Thoracic aorta (tissue), 2 donors: Measurements from ENCODE around the gene NAA80. TPM values are rescaled to one million over a fixed set of nuclear protein-coding genes. Genes with fewer than 3 reads are reported as not detected.

ENCODE experiments used
- ATAC-seq: fragments of 150-250 bp; one replicate; pipeline ENCODE4 v1.8.0; 2017; ENCODE audit warnings: low read depth; ENCODE audit not compliant: insufficient number of reproducible peaks, low FRiP score
- DNase-seq: peaks from one replicate; pipeline ENCODE4 v3.0.0-alpha.2; 2020; ENCODE audit warnings: low spot score
- H3K27ac ChIP-seq, 2 donors: fragments of 200-600 bp; sonication (generic); 1 replicate in 1 of 2; 2 replicates in 1 of 2; pipeline ENCODE4 v1.5.1; 2016; ENCODE audit warnings: mild to moderate bottlenecking in 2 of 2, moderate library complexity in 2 of 2
- H3K27me3 ChIP-seq: fragments of 200-600 bp; sonication (generic); replicated peaks from 2 replicates; pipeline ENCODE4 v1.6.0; 2016; ENCODE audit warnings: mild to moderate bottlenecking; ENCODE audit not compliant: insufficient read depth
- H3K36me3 ChIP-seq: fragments of 200-600 bp; sonication (generic); one replicate; pipeline ENCODE4 v1.5.1; 2016
- H3K4me1 ChIP-seq, 2 donors: fragments of 200-600 bp; sonication (generic); 1 replicate in 1 of 2; 2 replicates in 1 of 2; pipeline versions ENCODE4 v1.5.1 to v1.6.0; 2016; ENCODE audit warnings: low read depth in 2 of 2, mild to moderate bottlenecking in 1 of 2; ENCODE audit not compliant: control insufficient read depth in 1 of 2
- H3K4me3 ChIP-seq: fragments of 200-600 bp; sonication (generic); 2 replicates; pipeline ENCODE4 v1.5.1; 2016; ENCODE audit warnings: mild to moderate bottlenecking
- H3K9me3 ChIP-seq: fragments of 200-600 bp; sonication (generic); 2 replicates; pipeline ENCODE4 v1.5.1; 2016
- total RNA-seq, 2 donors: library from RNA; depleted of rRNA; stranded (reverse); fragments of >200 nt; gene quantifications; one replicate each; pipeline versions ENCODE4 v1.1.0 to v1.2.3, GENCODE V29; 2016
- TF ChIP-seq, protein P1 (sequence below): fragments of 200-600 bp; sonication (generic); IDR thresholded peaks from one replicate; pipeline ENCODE4 v1.5.1; 2019; ENCODE audit warnings: antibody characterized with exemption

Gene NAA80
- total RNA-seq, 2 donors from 2014 or later: 8.3 to 8.7 TPM

DNA sequence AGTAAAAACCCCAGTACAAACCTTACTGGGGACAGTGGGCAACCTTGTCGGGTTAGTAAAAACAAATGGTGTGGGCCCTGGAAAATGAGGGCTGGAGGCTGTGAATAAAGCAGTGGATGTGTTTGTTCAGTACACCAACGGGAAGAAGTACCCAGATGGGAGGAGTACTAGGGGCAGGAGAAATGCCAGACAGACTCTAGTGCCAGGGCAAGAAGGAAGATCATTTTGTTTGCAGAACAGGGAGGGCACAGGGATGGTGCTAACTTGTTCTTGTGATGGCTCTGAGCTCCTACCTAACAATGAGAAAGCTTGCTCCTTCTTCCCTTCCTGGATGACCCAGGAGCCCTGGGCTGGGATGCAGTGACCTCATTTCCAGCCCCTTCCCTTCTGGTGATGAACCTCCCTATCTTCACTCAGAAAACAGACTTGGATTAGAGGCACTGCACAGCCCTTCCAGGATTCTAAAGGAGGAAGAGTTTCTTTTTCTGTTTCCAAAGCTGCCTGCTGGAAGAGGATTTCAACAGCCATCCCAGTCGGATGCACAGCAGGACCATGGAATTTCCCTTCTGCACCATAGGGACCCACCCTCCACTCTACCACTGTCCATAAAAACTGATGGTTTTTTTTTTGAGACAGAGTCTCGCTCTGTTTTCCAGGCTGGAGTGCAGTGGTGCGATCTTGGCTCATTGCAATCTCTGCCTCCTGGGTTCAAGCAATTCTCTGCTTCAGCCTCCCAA lies 35.3 kb upstream of the NAA80 start:
- H3K27ac ChIP-seq: peak overlapping the region; percentile 90 to 93
- H3K36me3 ChIP-seq: peaks cover 28% of the 10 kb centered on the region
- H3K4me3 ChIP-seq: peak overlapping the region; percentile 27
- TF ChIP-seq, protein P1, sequence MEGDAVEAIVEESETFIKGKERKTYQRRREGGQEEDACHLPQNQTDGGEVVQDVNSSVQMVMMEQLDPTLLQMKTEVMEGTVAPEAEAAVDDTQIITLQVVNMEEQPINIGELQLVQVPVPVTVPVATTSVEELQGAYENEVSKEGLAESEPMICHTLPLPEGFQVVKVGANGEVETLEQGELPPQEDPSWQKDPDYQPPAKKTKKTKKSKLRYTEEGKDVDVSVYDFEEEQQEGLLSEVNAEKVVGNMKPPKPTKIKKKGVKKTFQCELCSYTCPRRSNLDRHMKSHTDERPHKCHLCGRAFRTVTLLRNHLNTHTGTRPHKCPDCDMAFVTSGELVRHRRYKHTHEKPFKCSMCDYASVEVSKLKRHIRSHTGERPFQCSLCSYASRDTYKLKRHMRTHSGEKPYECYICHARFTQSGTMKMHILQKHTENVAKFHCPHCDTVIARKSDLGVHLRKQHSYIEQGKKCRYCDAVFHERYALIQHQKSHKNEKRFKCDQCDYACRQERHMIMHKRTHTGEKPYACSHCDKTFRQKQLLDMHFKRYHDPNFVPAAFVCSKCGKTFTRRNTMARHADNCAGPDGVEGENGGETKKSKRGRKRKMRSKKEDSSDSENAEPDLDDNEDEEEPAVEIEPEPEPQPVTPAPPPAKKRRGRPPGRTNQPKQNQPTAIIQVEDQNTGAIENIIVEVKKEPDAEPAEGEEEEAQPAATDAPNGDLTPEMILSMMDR: no peak
- H3K4me1 ChIP-seq: peaks cover 39 to 55% of the 10 kb centered on the region in 2 donors
- DNase-seq: no peak
- no peak for ATAC-seq
- no peaks in the 10 kb centered on the region for H3K9me3 ChIP-seq
- no peaks in the 10 kb centered on the region for H3K27me3 ChIP-seq

DNA sequence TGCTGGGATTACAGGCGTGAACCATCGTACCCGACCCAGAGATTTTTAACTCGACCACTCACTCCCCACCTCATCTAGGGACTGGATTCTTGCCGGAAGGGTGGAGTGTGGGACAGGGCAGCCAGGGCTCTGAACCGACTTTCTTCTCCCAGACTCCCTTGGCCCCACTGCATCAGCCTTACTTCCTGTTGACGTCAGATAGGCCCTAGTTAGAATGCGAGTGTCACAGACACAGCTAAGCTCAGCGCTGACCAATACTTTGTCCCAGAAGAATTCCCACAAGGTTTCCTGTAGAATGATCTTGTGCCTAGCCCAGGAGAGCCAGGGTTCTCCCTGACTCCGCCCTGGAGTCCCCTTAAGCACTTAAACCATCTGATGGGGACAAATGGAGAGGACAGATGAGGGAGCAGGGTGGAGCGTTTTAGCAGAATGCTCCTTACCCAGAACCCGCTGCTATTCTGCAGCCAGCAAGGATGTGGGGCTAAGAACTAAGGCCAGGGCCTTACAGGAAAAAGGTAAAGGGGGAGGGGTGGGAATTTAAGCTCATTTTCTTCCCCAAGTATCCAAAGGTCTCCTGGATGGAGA lies 34.6 kb upstream of the NAA80 start:
- Histone ChIP-seq H3K27me3 (no peaks in the 10 kb centered on the region), H3K36me3 (peaks cover 29% of the 10 kb centered on the region), H3K4me1 (peaks cover 35 to 48% of the 10 kb centered on the region in 2 donors), H3K9me3 (no peaks in the 10 kb centered on the region), H3K4me3 (peak overlapping the region; percentile 27), H3K27ac (peak overlapping the region; percentile 90 to 93)
- TF ChIP-seq, protein P1: no peak
- DNase-seq (no peak), ATAC-seq (peak; percentile 32)

DNA sequence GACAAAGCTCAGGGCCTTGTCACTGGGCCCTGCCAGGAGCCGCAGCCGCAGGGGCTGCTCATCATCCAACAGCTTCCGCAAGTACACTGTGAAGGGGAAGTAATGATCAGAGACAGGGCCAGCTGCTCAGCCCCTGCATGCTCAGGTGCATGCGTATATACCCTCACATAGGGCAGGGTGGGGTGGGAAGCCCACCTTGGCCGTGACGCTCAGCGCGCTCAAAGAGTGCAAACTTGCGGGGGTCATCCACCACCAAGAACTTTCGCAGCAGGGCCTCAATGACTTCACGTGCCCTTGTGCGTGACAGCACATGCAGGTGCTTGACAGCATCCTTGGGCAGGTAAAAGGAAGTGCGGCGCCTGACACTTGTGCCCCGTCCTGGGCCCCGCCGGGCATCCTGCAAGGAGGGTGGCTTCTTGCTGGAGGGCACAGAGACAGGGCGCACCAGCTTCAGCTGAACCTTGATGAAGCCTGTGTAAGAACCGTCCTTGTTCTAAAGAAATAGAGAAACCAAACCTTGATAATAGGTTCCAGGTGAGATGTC lies 32.2 kb upstream of the NAA80 start:
- TF ChIP-seq, protein P1: no peak
- Histone ChIP-seq H3K4me1 (peaks cover 41 to 52% of the 10 kb centered on the region in 2 donors), H3K27ac (no peak overlapping the region), H3K36me3 (peaks cover 29% of the 10 kb centered on the region), H3K9me3 (no peaks in the 10 kb centered on the region), H3K4me3 (no peak overlapping the region), H3K27me3 (no peaks in the 10 kb centered on the region)
- ATAC-seq (no peak), DNase-seq (no peak)

DNA sequence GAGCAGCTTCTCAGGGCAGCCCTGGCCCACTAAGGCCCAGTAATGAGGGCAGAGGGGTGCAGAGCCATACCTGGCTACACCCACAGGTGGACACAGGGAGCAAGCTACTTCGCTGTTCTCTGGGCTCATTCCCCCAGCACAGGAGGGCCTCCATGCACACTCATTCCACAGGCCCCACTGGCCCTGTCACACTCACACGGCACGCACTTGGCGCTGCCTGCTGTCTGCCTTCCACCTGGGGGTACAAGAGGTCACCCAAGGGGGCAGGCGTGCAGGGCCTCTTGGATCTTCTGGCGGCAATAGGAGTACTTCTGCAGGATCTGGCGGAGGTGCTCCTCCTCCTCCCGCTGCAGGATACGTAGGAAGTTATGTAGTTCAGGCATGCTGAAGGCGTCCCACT lies 31.1 kb upstream of the NAA80 start:
- Histone ChIP-seq H3K27ac (no peak overlapping the region), H3K4me3 (no peak overlapping the region), H3K36me3 (peaks cover 36% of the 10 kb centered on the region), H3K9me3 (no peaks in the 10 kb centered on the region), H3K4me1 (peaks cover 31 to 41% of the 10 kb centered on the region in 2 donors), H3K27me3 (no peaks in the 10 kb centered on the region)
- no peak for DNase-seq
- no peak for ATAC-seq
- TF ChIP-seq, protein P1: no peak

DNA sequence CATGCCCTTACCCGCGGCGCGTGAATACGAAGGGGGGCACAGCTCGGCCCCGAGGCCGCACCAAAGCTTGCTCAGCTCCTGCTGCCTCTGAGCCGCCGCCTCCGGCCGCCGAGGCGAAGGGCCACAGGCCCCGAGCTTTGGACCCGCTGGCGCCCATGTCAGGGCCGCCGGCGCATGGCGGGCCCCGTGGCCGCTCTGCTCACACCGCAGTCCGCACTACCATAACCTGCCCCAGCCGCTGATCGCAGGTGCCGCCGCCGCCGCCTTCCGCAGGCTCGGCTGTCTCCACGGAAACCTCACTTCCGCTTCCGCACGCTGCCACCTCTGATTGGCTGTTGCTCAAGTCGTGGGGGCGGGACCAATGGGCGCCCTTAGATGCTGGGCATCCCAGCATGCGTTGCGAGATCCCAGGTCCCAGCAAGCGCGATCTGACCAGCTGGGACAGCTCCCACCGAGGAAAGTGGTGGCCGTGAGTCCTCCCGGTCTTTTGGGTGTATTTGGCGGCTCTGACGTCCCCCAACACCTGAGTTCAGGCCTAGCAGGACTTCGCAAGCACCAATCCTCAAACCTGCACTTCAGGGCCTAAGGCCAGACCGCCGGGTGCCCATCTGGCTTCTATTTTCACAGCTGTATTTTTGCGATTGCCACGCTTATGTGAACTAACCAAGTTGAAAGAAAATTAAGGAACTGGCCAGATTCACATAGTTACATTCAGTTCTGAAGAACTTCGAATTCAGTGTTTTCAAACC lies 28.9 kb upstream of the NAA80 start, which contains the start of gene TUSC2:
Gene TUSC2, minus strand, starts transcription at position 281 of the 749 bp plus-strand sequence. Its CDS starts 124 bp downstream, at position 157.
- H3K4me1 ChIP-seq: peaks cover 13 to 24% of the 10 kb centered on the region in 2 donors
- ATAC-seq (peak; percentile 71), DNase-seq (peak; percentile 95)
- TF ChIP-seq, protein P1: no peak
- peaks cover 36% of the 10 kb centered on the region for H3K36me3 ChIP-seq
- peak within 1 kb of the TSS; percentile 90 for H3K4me3 ChIP-seq
- H3K9me3 ChIP-seq: no peaks in the 10 kb centered on the region
- H3K27ac ChIP-seq: peak within 1 kb of the TSS; percentile 65 to 80
- H3K27me3 ChIP-seq: no peaks in the 10 kb centered on the region
